ENCODE results near the gene LIN37.
"Not testable (repeated sequence)": the region's sequence is repeated elsewhere in the genome, so short reads cannot be mapped to it uniquely, and the experiment has no call there.

The LIN37 gene

DNA sequence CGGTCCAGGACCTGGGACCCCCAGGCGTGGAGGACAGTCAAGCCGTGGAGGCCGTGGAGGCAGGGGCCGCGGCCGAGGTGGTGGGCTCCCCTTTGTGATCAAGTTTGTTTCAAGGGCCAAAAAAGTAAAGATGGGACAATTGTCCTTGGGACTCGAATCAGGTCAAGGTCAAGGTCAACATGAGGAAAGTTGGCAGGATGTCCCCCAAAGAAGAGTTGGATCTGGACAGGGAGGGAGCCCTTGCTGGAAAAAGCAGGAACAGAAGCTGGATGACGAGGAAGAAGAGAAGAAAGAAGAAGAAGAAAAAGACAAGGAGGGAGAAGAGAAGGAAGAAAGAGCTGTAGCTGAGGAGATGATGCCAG, 28.2 kb upstream of the LIN37 start:
- no peak for DNase-seq

GRCh38 chr19:35720648-35721047, 27.7 kb upstream of the LIN37 start:
- DNase-seq: no peak

- no peak for DNase-seq
These were observed 27.0 kb upstream of the LIN37 start for GRCh38 chr19:35721374-35721773.

DNA sequence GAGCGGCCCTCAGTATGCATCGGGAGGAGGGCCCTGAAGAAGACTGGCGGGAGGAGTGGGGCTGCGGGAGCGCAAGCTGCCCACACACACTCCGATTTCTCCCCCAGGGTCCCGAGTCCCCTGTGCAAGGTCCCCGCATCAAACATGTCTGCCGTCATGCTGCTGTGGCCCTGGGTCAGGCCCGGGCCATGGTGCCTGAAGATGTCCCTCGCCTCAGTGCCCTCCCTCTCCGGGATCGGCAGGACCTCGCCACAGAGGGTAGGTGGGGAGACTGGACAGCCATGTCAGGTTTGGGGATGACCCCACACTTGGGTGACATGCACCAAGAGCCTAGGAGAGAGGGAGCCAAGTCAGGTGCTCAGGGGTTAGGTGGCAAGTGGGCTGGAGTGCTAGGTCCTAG, 25.9 kb upstream of the LIN37 start:
- no peak for DNase-seq

- DNase-seq: no peak
These were observed 25.5 kb upstream of the LIN37 start for GRCh38 chr19:35722897-35723296.

- DNase-seq: no peak
These were observed 24.7 kb upstream of the LIN37 start for GRCh38 chr19:35723671-35724070.

GRCh38 chr19:35724132-35724531, 24.2 kb upstream of the LIN37 start:
- not testable (repeated sequence) for DNase-seq

- DNase-seq: no peak
These were observed 23.8 kb upstream of the LIN37 start for GRCh38 chr19:35724560-35724959.

DNA sequence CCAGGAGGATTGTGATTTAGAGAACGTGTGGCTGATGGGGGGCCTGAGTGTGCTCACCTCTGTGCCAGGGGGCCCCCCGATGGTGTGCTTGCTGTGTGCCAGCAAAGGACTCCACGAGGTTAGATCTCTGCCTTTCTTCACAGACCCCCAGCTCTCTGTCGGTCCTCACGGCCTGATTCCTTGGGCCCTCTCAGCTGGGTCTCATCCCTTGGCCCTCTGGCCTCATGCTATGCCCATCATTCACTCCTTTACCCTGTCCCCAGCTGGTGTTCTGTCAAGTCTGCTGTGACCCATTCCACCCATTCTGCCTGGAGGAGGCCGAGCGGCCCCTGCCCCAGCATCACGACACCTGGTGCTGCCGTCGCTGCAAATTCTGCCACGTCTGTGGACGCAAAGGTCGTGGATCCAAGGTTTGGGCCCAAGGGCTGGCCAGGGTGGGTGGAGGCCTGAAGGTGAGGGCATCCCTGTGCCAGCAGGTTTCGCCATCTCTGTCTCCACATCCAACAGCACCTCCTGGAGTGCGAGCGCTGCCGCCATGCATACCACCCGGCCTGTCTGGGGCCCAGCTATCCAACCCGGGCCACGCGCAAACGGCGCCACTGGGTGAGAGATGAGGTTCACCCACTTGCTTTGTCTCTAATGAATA, 23.0 kb upstream of the LIN37 start:
- DNase-seq: no peak

DNA sequence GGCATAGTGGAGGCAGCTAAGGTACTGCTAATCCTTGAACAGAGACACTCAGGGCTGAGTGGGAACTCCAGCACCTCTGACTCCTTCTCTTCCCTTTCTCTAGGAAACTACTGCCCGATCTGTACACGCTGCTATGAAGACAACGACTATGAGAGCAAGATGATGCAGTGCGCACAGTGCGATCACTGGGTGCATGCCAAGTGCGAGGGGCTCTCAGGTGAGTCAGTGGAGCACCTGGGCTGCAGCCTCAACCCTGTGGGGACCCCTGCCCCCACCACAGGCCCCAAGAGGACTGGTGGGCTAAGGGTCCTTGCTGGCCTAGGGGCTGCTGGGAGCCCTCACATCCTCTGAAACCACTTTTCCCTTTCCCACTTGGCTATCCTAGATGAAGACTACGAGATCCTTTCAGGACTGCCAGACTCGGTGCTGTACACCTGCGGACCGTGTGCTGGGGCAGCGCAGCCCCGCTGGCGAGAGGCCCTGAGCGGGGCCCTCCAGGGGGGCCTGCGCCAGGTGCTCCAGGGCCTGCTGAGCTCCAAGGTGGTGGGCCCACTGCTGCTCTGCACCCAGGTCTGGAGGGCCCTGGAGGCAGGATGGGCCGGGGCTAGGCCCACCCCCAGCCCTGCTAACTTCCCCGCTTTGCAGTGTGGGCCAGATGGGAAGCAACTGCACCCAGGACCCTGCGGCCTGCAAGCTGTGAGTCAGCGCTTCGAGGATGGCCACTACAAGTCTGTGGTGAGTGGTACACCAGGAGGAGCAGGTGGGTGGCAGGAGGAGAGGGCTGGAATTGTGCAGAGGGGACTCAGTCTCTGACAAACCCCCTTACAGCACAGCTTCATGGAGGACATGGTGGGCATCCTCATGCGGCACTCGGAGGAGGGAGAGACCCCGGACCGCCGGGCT, 21.1 kb upstream of the LIN37 start:
- no peak for DNase-seq

DNA sequence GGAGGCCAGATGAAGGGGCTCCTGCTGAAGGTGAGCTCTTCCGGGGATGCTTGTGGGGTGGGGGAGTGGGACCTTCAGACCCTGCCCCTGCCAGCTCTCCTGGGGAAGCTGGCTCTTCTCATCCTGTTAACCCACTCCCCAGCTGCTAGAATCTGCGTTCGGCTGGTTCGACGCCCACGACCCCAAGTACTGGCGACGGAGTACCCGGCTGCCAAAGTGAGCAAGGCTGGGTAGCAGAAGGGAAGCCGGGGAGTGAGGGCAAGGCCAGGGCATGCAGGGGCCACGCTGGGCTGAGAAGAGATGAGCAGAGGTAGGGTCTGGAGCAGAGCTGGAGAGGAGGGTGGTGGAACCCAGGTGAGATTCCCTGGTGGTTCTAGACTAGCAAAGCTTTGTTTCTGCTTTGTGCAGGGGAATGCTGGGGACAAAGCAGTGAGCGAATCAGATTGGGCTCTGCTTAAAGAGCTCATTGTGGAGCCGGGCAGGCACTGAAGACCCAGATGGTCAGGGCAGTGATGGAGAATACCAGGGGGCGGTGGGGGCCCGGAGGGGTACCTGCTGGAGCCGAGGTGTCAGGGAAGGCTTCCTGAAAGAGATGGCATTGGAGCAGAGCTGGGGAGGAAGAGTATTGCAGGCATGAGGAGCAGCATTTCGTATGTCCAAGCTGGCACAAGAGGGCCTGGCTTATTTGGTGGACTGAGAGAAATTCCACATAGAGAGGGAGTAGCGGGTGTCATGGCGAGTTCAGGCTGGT, 20.2 kb upstream of the LIN37 start:
- no peak for DNase-seq

GRCh38 chr19:35729021-35729420, 19.4 kb upstream of the LIN37 start:
- DNase-seq: no peak

- no peak for DNase-seq
These were observed 18.6 kb upstream of the LIN37 start for GRCh38 chr19:35729763-35730162.

DNA sequence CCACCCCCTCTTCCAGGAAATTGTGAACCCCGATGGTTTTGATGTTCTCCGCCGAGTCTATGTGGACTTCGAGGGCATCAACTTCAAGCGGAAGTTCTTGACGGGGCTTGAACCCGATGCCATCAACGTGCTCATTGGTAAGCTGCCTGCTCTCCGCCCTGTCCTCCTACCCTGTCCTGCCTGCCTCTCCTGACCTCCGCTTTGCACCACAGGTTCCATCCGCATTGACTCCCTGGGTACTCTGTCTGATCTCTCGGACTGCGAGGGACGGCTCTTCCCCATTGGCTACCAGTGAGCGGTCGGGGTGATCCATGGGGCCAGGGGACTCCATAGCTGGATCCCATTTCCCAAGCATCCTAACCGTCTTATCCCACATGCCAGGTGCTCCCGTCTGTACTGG, 18.1 kb upstream of the LIN37 start:
- DNase-seq: no peak

DNA sequence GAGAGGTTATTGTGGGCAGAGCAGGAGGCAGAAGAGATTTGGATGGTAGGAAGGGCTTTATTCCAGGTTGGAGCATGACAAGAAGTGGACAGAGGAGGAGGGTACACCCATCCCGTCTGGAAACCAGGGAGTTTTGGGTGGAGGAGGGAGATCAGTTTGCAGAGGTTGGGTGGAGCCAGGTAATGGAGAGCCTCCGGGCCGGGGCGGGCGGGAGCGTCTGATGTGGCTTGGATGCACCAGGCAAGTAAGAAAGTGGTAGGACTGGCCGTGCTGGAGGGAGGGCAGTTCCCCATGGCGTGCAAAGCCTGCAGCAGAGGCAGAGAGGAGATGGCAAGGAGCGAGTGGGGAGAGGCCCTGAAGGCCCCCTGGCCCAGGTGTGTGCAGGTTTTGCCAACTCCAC, 17.0 kb upstream of the LIN37 start:
- no peak for DNase-seq

- no peak for DNase-seq
These were observed 16.5 kb upstream of the LIN37 start for GRCh38 chr19:35731779-35732405.

DNA sequence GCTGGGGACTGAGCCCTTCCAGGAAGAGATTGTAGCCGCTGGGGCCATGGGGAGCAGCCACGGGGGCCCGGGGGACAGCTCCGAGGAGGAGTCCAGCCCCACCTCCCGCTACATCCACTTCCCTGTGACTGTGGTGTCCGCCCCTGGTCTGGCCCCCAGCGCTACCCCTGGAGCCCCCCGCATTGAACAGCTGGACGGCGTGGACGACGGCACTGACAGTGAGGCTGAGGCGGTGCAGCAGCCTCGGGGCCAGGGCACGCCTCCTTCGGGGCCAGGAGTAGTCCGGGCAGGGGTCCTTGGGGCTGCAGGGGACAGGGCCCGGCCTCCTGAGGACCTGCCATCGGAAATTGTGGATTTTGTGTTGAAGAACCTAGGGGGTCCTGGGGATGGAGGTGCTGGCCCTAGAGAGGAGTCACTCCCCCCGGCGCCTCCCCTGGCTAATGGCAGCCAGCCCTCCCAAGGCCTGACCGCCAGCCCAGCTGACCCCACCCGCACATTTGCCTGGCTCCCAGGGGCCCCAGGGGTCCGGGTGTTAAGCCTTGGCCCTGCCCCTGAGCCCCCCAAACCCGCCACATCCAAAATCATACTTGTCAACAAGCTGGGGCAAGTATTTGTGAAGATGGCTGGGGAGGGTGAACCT, 15.7 kb upstream of the LIN37 start:
- DNase-seq: no peak

DNA sequence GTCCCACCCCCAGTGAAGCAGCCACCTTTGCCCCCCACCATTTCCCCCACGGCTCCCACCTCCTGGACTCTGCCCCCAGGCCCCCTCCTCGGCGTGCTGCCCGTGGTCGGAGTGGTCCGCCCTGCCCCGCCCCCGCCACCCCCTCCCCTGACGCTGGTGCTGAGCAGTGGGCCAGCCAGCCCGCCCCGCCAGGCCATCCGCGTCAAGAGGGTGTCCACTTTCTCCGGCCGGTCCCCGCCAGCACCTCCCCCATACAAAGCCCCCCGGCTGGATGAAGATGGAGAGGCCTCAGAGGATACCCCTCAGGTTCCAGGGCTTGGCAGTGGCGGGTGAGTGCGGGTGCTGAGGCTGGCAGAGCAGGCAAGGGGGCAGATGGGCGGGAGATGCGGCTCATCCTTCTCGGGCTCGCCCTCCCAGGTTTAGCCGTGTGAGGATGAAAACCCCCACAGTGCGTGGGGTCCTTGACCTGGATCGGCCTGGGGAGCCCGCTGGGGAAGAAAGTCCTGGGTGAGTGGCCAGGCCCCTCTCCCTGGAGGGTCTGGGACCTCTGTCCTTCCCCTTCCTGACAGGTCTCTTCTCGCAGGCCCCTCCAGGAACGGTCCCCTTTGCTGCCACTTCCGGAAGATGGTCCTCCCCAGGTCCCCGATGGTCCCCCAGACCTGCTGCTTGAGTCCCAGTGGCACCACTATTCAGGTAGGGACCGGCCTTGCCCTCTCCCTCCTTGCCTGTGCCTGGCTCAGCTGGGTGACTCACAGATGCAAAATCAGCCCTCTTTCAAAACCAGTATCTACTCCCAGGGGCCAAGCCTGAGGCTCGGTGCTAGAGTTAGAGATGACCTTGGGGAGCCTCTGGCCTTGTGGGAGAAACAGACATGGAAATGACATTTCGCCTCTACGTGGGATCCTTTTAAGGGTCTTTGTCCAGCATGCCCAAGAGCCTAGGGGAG, 14.9 kb upstream of the LIN37 start:
- no peak for DNase-seq

DNA sequence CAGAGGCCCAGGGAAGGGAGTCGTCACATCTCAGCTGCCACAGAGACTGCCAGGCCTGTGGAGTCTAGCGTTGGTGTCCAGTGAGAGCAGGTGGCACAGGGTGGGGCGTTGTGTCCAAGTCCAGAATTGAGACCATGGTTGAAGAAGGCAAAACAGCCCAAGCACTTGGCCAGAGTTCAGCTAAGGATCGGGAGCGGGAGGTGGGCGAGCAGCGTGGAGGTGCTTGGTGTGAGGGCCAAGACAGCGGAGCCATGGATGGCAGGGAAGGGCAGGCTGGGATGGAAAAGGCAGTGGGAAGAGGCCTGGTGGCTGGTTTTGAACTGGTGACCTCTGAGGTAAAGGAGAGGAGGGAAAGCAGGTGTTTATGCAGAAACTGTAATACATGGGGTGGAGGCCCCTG, 14.1 kb upstream of the LIN37 start:
- no peak for DNase-seq

DNA sequence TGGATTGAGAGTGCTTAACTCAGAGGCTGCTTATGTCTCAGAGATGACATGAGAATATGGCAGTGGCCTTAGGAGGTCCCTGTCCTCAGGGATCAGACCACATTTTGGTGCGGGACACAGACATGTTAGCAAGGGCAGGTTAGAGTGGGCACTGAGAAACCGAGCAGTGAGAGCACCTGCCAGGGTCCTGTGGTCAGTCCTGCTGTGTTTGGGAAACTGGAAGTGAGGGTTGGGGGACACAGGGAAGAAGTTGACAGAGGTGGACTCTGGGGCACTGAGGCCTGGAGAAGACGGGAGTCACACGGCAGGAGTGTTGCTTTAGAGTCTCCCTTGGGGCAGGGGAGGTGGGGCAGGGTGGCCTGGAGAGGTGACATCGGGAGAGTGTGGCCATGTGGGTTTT, 13.5 kb upstream of the LIN37 start:
- no peak for DNase-seq

Data from activated CD4-positive, alpha-beta T cell treated with anti-CD3 and anti-CD28 coated beads for 1 hour (primary cell).